Epithelial cell of proximal tubule (primary cell): ENCODE measurements around the gene HIVEP1. TPM values are rescaled to one million over a fixed set of nuclear protein-coding genes. Genes with fewer than 3 reads are reported as not detected.

Experiments
- DNase-seq: peaks from one replicate; pipeline ENCODE4 v3.0.0-alpha.2; 2011; ENCODE audit warnings: low read depth
- H3K4me3 ChIP-seq: 2 replicates; pipeline ENCODE4 v1.5.1; 2011; ENCODE audit warnings: low read depth, mild to moderate bottlenecking, low read length
- total RNA-seq: library from RNA; depleted of rRNA; stranded (reverse); fragments of >200 nt; gene quantifications from 2 replicates; pipeline ENCODE4 v1.2.3, GENCODE V29; 2015
- TF ChIP-seq, protein P1 (sequence below): conservative IDR thresholded peaks from 2 replicates; pipeline ENCODE4 v1.5.1; 2012; ENCODE audit warnings: low read depth, mild to moderate bottlenecking, low read length

HIVEP1 gene
- total RNA-seq, 1 donor from 2014 or later: 14.2 TPM

DNA sequence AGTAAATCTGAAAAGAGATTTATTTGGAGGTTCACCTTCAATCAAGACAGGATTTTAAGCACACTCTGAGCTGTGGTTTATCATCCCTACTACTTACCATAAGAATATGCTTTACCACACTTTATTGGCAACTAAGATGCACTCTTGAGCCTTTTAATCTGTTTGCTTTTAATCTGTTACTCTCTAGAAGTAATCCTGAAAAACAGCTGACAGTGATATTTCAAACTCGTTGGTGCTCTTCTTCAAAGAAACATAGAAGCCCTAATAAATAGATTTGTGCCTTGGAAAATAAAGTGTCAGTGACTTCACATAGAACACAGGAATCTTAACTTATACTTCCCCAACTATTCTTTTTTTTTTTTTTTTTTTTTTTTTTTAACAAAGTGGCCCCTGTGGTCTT is 102.9 kb downstream of the HIVEP1 start:
- no peak for DNase-seq
- TF ChIP-seq, protein P1, sequence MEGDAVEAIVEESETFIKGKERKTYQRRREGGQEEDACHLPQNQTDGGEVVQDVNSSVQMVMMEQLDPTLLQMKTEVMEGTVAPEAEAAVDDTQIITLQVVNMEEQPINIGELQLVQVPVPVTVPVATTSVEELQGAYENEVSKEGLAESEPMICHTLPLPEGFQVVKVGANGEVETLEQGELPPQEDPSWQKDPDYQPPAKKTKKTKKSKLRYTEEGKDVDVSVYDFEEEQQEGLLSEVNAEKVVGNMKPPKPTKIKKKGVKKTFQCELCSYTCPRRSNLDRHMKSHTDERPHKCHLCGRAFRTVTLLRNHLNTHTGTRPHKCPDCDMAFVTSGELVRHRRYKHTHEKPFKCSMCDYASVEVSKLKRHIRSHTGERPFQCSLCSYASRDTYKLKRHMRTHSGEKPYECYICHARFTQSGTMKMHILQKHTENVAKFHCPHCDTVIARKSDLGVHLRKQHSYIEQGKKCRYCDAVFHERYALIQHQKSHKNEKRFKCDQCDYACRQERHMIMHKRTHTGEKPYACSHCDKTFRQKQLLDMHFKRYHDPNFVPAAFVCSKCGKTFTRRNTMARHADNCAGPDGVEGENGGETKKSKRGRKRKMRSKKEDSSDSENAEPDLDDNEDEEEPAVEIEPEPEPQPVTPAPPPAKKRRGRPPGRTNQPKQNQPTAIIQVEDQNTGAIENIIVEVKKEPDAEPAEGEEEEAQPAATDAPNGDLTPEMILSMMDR: no peak
- H3K4me3 ChIP-seq: no peak overlapping the region

GRCh38 chr6:12115492-12115891 is 103.4 kb downstream of the HIVEP1 start:
- H3K4me3 ChIP-seq: no peak overlapping the region
- TF ChIP-seq, protein P1: no peak
- no peak for DNase-seq

GRCh38 chr6:12116264-12116800 is 104.2 kb downstream of the HIVEP1 start:
- DNase-seq: no peak
- TF ChIP-seq, protein P1: no peak
- H3K4me3 ChIP-seq: no peak overlapping the region

GRCh38 chr6:12116978-12117377 is 104.9 kb downstream of the HIVEP1 start:
- no peak for DNase-seq
- TF ChIP-seq, protein P1: no peak
- no peak overlapping the region for H3K4me3 ChIP-seq

GRCh38 chr6:12118607-12119006 is 106.5 kb downstream of the HIVEP1 start:
- no peak overlapping the region for H3K4me3 ChIP-seq
- TF ChIP-seq, protein P1: no peak
- DNase-seq: no peak

GRCh38 chr6:12119085-12119588 is 107.0 kb downstream of the HIVEP1 start:
- DNase-seq: peak; percentile 39
- TF ChIP-seq, protein P1: no peak
- H3K4me3 ChIP-seq: peak overlapping the region; percentile 19

DNA sequence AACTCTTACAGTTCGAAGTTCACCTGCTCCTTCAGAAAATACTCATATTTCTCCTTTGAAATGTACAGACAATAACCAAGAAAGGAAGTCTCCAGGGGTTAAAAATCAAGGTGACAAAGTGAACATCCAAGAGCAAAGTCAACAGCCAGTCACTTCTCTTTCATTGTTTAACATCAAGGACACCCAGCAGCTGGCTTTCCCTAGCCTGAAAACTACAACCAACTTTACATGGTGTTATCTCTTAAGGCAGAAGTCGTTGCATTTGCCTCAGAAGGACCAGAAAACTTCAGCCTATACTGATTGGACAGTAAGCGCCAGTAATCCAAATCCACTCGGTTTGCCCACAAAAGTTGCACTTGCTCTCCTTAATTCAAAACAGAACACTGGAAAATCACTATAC is 113.3 kb downstream of the HIVEP1 start:
- no peak overlapping the region for H3K4me3 ChIP-seq
- TF ChIP-seq, protein P1: no peak
- no peak for DNase-seq
